DOHH2 (cell line): ENCODE results near the gene POLDIP3.
"Not testable (repeated sequence)": the region's sequence is repeated elsewhere in the genome, so short reads cannot be mapped to it uniquely, and the experiment has no call there.

ENCODE experiments used
- H3F3A ChIP-seq: fragments of 200-600 bp; sonication (generic), shearing (Covaris generic); 2 replicates; pipeline ENCODE4 v1.6.0; 2016; ENCODE audit warnings: antibody characterized with exemption, mild to moderate bottlenecking; ENCODE audit not compliant: control insufficient read depth, insufficient read depth
- H3K27ac ChIP-seq: fragments of 200-600 bp; sonication (generic); 2 replicates; pipeline ENCODE4 v1.5.1; 2014; ENCODE audit warnings: low read depth, mild to moderate bottlenecking, low read length, moderate library complexity
- H3K27me3 ChIP-seq: fragments of 200-600 bp; sonication (generic); 2 replicates; pipeline ENCODE4 v1.6.1; 2014; ENCODE audit warnings: mild to moderate bottlenecking, low read length, mixed read lengths; ENCODE audit not compliant: control insufficient read depth
- H3K36me3 ChIP-seq: fragments of 200-600 bp; sonication (generic); 2 replicates; pipeline ENCODE4 v1.6.1; 2014; ENCODE audit warnings: mild to moderate bottlenecking, low read length, moderate library complexity, mixed read lengths; ENCODE audit not compliant: control insufficient read depth
- H3K4me1 ChIP-seq: fragments of 200-600 bp; sonication (generic); 2 replicates; pipeline ENCODE4 v1.6.1; 2014; ENCODE audit warnings: mild to moderate bottlenecking, low read length, mixed read lengths; ENCODE audit not compliant: control insufficient read depth
- H3K4me2 ChIP-seq: fragments of 200-600 bp; sonication (generic); 2 replicates; pipeline ENCODE4 v1.6.0; 2014; ENCODE audit warnings: mild to moderate bottlenecking, low read length, moderate library complexity
- H3K4me3 ChIP-seq: fragments of 200-600 bp; sonication (generic); 2 replicates; pipeline ENCODE4 v1.5.1; 2014; ENCODE audit warnings: mild to moderate bottlenecking, low read length, mixed read lengths
- H3K79me2 ChIP-seq: fragments of 200-600 bp; sonication (generic); 2 replicates; pipeline ENCODE4 v1.6.1; 2014; ENCODE audit warnings: mild to moderate bottlenecking, low read length, mixed read lengths; ENCODE audit not compliant: control insufficient read depth
- H3K9me2 ChIP-seq: fragments of 200-600 bp; sonication (generic); replicated peaks from 2 replicates; pipeline ENCODE4 v1.6.1; 2014; ENCODE audit warnings: mild to moderate bottlenecking, low read length, mixed read lengths; ENCODE audit not compliant: control insufficient read depth
- H3K9me3 ChIP-seq: fragments of 200-600 bp; sonication (generic); 2 replicates; pipeline ENCODE4 v1.6.1; 2014; ENCODE audit warnings: antibody characterized with exemption, low read length, mixed read lengths; ENCODE audit not compliant: control insufficient read depth, insufficient read depth
- H4K20me1 ChIP-seq: fragments of 200-600 bp; sonication (generic); 2 replicates; pipeline ENCODE4 v1.6.0; 2014; ENCODE audit warnings: low read depth, mild to moderate bottlenecking, antibody characterized with exemption, low read length, moderate library complexity; ENCODE audit not compliant: control insufficient read depth, insufficient read depth
- EZH2phosphoT487 ChIP-seq: fragments of 200-600 bp; sonication (generic); IDR thresholded peaks from 2 replicates; pipeline ENCODE4 v1.6.1; 2017; ENCODE audit warnings: borderline replicate concordance, mild to moderate bottlenecking, antibody characterized with exemption, low read length, moderate library complexity, mixed read lengths
- TF ChIP-seq, protein P1 (sequence below): fragments of 200-600 bp; sonication (generic); IDR thresholded peaks from one replicate; pipeline ENCODE4 v1.5.1; 2014; ENCODE audit warnings: antibody characterized with exemption, mild to moderate bottlenecking, low read depth, low read length; ENCODE audit not compliant: poor library complexity, severe bottlenecking

POLDIP3 gene

GRCh38 chr22:42577623-42578240 is 37.0 kb downstream of the POLDIP3 start:
- Histone ChIP-seq H3K4me3 (no peak overlapping the region), H3K27me3 (no peaks in the 10 kb centered on the region), H3K9me2 (no peaks in the 10 kb centered on the region), H3K9me3 (no peaks in the 10 kb centered on the region), H4K20me1 (no peaks in the 10 kb centered on the region), H3K79me2 (peaks cover 48% of the 10 kb centered on the region), H3K36me3 (peaks cover 55% of the 10 kb centered on the region), H3K27ac (no peak overlapping the region), H3F3A (peaks cover 9% of the 10 kb centered on the region), H3K4me1 (peaks cover 8% of the 10 kb centered on the region), H3K4me2 (no peak overlapping the region)
- no peak for TF ChIP-seq EZH2phosphoT487
- TF ChIP-seq, protein P1, sequence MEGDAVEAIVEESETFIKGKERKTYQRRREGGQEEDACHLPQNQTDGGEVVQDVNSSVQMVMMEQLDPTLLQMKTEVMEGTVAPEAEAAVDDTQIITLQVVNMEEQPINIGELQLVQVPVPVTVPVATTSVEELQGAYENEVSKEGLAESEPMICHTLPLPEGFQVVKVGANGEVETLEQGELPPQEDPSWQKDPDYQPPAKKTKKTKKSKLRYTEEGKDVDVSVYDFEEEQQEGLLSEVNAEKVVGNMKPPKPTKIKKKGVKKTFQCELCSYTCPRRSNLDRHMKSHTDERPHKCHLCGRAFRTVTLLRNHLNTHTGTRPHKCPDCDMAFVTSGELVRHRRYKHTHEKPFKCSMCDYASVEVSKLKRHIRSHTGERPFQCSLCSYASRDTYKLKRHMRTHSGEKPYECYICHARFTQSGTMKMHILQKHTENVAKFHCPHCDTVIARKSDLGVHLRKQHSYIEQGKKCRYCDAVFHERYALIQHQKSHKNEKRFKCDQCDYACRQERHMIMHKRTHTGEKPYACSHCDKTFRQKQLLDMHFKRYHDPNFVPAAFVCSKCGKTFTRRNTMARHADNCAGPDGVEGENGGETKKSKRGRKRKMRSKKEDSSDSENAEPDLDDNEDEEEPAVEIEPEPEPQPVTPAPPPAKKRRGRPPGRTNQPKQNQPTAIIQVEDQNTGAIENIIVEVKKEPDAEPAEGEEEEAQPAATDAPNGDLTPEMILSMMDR: no peak

DNA sequence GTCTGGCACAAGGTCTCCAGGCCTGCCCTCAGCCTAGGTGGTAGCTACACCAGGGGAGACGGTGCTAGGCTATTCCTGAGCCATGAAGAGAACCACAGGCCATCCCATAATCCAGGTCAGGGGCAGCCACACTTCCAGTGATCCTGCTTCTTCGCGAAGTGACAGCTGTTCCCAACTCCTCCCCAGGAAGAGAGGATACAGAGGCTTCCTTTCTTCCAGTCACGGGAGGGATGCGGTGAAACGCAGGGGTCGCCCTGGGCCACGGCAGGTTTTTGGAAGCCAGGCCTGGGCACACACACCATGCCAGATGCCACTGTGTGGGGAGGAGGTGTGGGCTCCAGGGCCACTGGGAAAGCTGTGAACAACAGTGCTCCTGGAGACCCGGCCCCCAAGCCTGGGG is 37.5 kb downstream of the POLDIP3 start:
- not testable (repeated sequence) for H3K27me3 ChIP-seq, H3K27ac ChIP-seq, H3K4me2 ChIP-seq, H3K4me1 ChIP-seq, H3K4me3 ChIP-seq, H4K20me1 ChIP-seq, H3K9me2 ChIP-seq, H3F3A ChIP-seq, H3K9me3 ChIP-seq
- H3K36me3 ChIP-seq: peaks cover 50% of the 10 kb centered on the region
- H3K79me2 ChIP-seq: peaks cover 42% of the 10 kb centered on the region

DNA sequence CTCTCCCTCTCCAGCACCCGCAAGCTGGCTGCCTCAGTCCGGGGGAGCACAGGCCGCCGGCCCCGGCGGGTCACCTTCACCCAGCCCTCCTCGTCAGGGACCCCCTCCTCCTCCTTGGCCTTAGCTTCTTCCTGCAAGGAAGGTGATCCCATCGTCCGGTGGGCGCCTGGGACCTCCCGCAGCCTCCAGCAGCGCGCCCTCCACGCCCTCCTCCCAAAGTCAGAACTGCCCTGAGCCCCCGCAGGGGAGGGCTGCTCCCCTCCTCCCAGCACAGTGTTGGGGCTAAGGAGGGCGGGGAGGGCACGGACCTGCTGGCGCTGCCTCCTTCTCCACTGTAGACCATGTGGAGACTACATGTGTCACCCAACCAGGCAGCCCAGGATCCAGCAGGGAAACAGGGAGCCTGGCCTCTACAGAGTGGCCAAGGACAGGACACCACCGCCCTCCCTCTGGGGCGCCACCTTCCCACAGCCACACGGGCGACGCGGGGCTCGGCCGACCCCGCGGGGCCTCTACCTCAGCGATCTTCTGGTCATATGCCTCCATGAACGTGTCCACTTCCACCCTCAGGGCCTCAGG is 38.6 kb downstream of the POLDIP3 start:
- H3K9me2 ChIP-seq, H3K27me3 ChIP-seq, H3K4me3 ChIP-seq, H3K27ac ChIP-seq, H3K4me1 ChIP-seq, H3K9me3 ChIP-seq, H4K20me1 ChIP-seq, H3K4me2 ChIP-seq: not testable (repeated sequence)
- peaks cover 12% of the 10 kb centered on the region for H3F3A ChIP-seq
- peaks cover 32% of the 10 kb centered on the region for H3K79me2 ChIP-seq
- peaks cover 51% of the 10 kb centered on the region for H3K36me3 ChIP-seq

DNA sequence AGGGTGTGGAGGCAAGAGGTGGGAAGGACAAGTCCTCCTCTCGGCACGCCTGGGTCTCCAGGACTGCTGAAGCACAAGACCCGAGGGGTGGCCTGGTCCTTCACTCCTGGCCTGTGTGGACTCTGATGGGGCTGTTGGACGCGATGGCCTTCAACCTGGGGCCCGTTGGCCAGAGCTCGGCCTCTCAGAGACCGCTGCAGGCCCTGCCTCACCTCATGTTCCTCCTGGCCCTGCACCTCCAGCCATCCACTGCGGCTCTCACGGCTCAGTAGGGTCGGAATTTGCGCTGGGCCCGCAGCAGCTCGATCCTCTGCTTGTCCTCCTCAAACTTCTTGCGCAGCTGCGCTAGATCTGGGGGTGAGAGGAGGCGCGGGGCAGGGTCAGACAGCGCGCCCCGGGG is 40.2 kb downstream of the POLDIP3 start:
- H3K4me3 ChIP-seq, H3K9me3 ChIP-seq, H3K9me2 ChIP-seq, H3K27ac ChIP-seq, H3K4me2 ChIP-seq, H3K27me3 ChIP-seq, H4K20me1 ChIP-seq, H3K4me1 ChIP-seq: not testable (repeated sequence)
- Histone ChIP-seq H3F3A (peaks cover 19% of the 10 kb centered on the region), H3K36me3 (peaks cover 41% of the 10 kb centered on the region), H3K79me2 (peaks cover 18% of the 10 kb centered on the region)

- Histone ChIP-seq H3F3A (peaks cover 24% of the 10 kb centered on the region), H3K79me2 (peaks cover 15% of the 10 kb centered on the region), H3K36me3 (peaks cover 38% of the 10 kb centered on the region)
- not testable (repeated sequence) for H3K4me2 ChIP-seq, H3K27me3 ChIP-seq, H3K4me1 ChIP-seq, H3K27ac ChIP-seq, H4K20me1 ChIP-seq, H3K4me3 ChIP-seq, H3K9me2 ChIP-seq, H3K9me3 ChIP-seq
Measured at GRCh38 chr22:42574046-42574445, 40.6 kb downstream of the POLDIP3 start.

DNA sequence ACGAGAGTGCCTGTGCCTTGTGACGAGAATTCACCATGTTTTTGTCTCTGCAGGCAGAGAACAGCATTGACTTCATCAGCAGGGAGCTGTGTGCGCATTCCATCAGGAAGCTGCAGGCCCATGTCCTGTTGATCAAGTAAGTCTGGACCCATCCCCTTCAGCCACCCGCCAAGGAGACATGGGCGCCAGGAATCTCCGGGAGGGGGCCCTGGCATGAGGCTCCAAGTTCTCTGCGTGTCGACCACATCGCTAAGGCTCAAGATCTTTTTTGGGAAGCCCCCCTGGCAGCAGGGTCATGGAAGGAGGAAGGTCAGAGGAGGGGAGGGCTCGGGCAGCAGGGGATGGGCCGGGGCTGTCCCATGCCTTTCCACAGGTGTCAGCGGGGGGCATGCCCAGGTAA is 43.6 kb downstream of the POLDIP3 start:
- Histone ChIP-seq H3K36me3 (peaks cover 16% of the 10 kb centered on the region), H3F3A (peaks cover 29% of the 10 kb centered on the region)
- H3K4me3 ChIP-seq, H3K9me2 ChIP-seq, H3K79me2 ChIP-seq, H3K27me3 ChIP-seq, H3K9me3 ChIP-seq, H3K4me2 ChIP-seq, H3K4me1 ChIP-seq, H3K27ac ChIP-seq, H4K20me1 ChIP-seq: not testable (repeated sequence)

DNA sequence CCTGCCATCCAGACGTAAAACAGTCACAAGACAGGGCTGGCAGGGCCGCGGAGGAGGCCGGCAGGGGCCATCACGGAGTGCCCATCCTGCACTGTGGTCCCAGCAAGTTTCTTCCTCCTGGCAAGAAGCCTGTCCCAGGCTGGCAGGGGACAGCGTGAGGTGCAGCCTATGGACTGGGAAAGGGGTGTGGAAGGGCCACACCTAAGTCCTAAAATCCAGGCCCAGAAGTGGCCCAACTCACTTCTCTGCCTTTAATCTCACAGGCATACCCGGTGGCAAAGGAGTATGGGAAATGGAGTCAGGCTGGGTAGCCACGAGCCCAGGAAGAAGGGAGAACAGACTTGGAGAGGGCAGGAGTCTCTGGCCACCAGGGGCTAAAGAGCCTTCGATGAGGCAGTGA is 44.1 kb downstream of the POLDIP3 start:
- H3K9me2 ChIP-seq, H3K27me3 ChIP-seq, H4K20me1 ChIP-seq, H3K4me1 ChIP-seq, H3K4me3 ChIP-seq, H3K79me2 ChIP-seq, H3K27ac ChIP-seq, H3K4me2 ChIP-seq, H3K9me3 ChIP-seq: not testable (repeated sequence)
- Histone ChIP-seq H3F3A (peaks cover 29% of the 10 kb centered on the region), H3K36me3 (peaks cover 18% of the 10 kb centered on the region)
